CD4-positive, alpha-beta T cell (primary cell): ENCODE measurements around the gene PKP4. TPM values are rescaled to one million over a fixed set of nuclear protein-coding genes. Genes with fewer than 3 reads are reported as not detected.

Source experiments
- ATAC-seq: fragments of 200-7000 bp; cut with Tn5 transposase; one replicate; pipeline ENCODE4 v1.10.0; 2022; ENCODE audit warnings: mild to moderate bottlenecking; ENCODE audit not compliant: poor library complexity
- CTCF ChIA-PET: fragments of 350-600 bp; sonication (Branson Sonifier 250); formaldehyde crosslinking; loops from one replicate; lab custom pipeline; 2021; ENCODE audit warnings: antibody characterized with exemption, inconsistent platforms; lab: Charles Lee
- POLR2A ChIA-PET: fragments of 350-600 bp; sonication (Branson Sonifier 250); formaldehyde crosslinking; loops from one replicate; lab custom pipeline; 2021; ENCODE audit warnings: antibody characterized with exemption, inconsistent platforms; lab: Charles Lee
- DNase-seq, 14 experiments: peaks; one replicate each; pipeline ENCODE4 v3.0.0-alpha.2; 2013 to 2020; ENCODE audit warnings: mixed read lengths in 2 of 14
- H3K27ac ChIP-seq, 2 donors: one replicate each; pipeline versions ENCODE4 v1.5.1 to v1.7.0; 2013; ENCODE audit warnings: low read length in 2 of 2, low read depth in 1 of 2, mild to moderate bottlenecking in 1 of 2
- H3K27me3 ChIP-seq, 2 experiments: 1 replicate in 1 of 2; 2 replicates in 1 of 2; pipeline versions ENCODE4 v1.6.1 to v1.7.0; 2013; ENCODE audit warnings: low read length in 2 of 2, control low read depth in 1 of 2, mild to moderate bottlenecking in 1 of 2, moderate library complexity in 1 of 2; ENCODE audit not compliant: insufficient read depth in 2 of 2, control insufficient read depth in 1 of 2
- H3K36me3 ChIP-seq: one replicate; pipeline ENCODE4 v1.6.1; 2013; ENCODE audit warnings: low read length, control low read depth; ENCODE audit not compliant: insufficient read depth
- H3K4me1 ChIP-seq: one replicate; pipeline ENCODE4 v1.6.1; 2013; ENCODE audit warnings: low read length, control low read depth; ENCODE audit not compliant: insufficient read depth
- H3K4me3 ChIP-seq: one replicate; pipeline ENCODE4 v1.5.1; 2013; ENCODE audit warnings: mild to moderate bottlenecking, low read length, moderate library complexity
- H3K9me3 ChIP-seq, 2 experiments: 1 replicate in 1 of 2; 2 replicates in 1 of 2; pipeline versions ENCODE4 v1.6.1 to v1.7.0; 2013; ENCODE audit warnings: low read length in 2 of 2, mild to moderate bottlenecking in 2 of 2, control low read depth in 1 of 2, moderate library complexity in 1 of 2; ENCODE audit not compliant: control insufficient read depth in 1 of 2, insufficient read depth in 1 of 2
- H3K27ac Mint-ChIP-seq: one replicate; pipeline ENCODE4 v1.8.0; 2020; ENCODE audit warnings: mixed read lengths
- H3K27me3 Mint-ChIP-seq: one replicate; pipeline ENCODE4 v1.8.0; 2021; ENCODE audit warnings: mixed read lengths
- H3K36me3 Mint-ChIP-seq: one replicate; pipeline ENCODE4 v1.8.0; 2021; ENCODE audit warnings: low read depth, mixed read lengths
- H3K4me1 Mint-ChIP-seq: one replicate; pipeline ENCODE4 v1.8.0; 2021; ENCODE audit warnings: low read depth, mixed read lengths
- H3K4me3 Mint-ChIP-seq: one replicate; pipeline ENCODE4 v1.8.0; 2020; ENCODE audit warnings: mild to moderate bottlenecking, mixed read lengths
- H3K9me3 Mint-ChIP-seq: one replicate; pipeline ENCODE4 v1.8.0; 2020; ENCODE audit warnings: mixed read lengths
- CTCF ChIP-seq: fragments of 200-600 bp; IDR thresholded peaks from one replicate; pipeline ENCODE4 v1.8.0; 2022; ENCODE audit warnings: antibody characterized with exemption, mild to moderate bottlenecking
- intact Hi-C, 2 experiments: fragments of 100-400 bp; cut with DNase I in 1 of 2; cut with micrococcal nuclease in 1 of 2; formaldehyde crosslinking; loops; one replicate each; pipeline versions ENCODE4 v1.15.1 to v1.9.0; 2023 to 2025; cut with DNase I, micrococcal nuclease
- total RNA-seq, 174 experiments: library from RNA in 2 of 174; stranded (reverse) in 2 of 174; gene quantifications; one replicate each; pipeline ENCODE4 v1.2.3 and lab custom pipeline; 2021 to 2026

PKP4 gene
- total RNA-seq, 2 experiments from 2014 or later: 10.8 to 14.6 TPM

GRCh38 chr2:158502974-158503373 is 46.2 kb downstream of the PKP4 start:
- Mint-ChIP-seq H3K36me3 (no peaks in the 10 kb centered on the region), H3K27me3 (no peaks in the 10 kb centered on the region), H3K9me3 (no peaks in the 10 kb centered on the region), H3K4me1 (no peaks in the 10 kb centered on the region), H3K27ac (no peak overlapping the region), H3K4me3 (no peak overlapping the region)
- no peaks in the 10 kb centered on the region for H3K36me3 ChIP-seq
- no peak overlapping the region for H3K27ac ChIP-seq
- ChIA-PET CTCF (no interaction called here), POLR2A (no interaction called here)
- no peak for TF ChIP-seq CTCF
- ATAC-seq: no peak
- H3K27me3 ChIP-seq: no peaks in the 10 kb centered on the region
- intact Hi-C loops: no loop called here
- no peak for DNase-seq
- no peaks in the 10 kb centered on the region for H3K4me1 ChIP-seq
- no peaks in the 10 kb centered on the region for H3K9me3 ChIP-seq
- no peak overlapping the region for H3K4me3 ChIP-seq

- no peak overlapping the region for H3K27ac Mint-ChIP-seq
- no peaks in the 10 kb centered on the region for H3K4me1 Mint-ChIP-seq
- intact Hi-C loops: no loop called here
- no peak for TF ChIP-seq CTCF
- no peak overlapping the region for H3K4me3 Mint-ChIP-seq
- H3K27me3 Mint-ChIP-seq: no peaks in the 10 kb centered on the region
- H3K9me3 ChIP-seq: no peaks in the 10 kb centered on the region
- no peaks in the 10 kb centered on the region for H3K36me3 ChIP-seq
- H3K9me3 Mint-ChIP-seq: no peaks in the 10 kb centered on the region
- ChIA-PET CTCF (no interaction called here), POLR2A (no interaction called here)
- ATAC-seq (no peak), DNase-seq (no peak)
- no peaks in the 10 kb centered on the region for H3K36me3 Mint-ChIP-seq
- H3K4me1 ChIP-seq: no peaks in the 10 kb centered on the region
- no peaks in the 10 kb centered on the region for H3K27me3 ChIP-seq
- no peak overlapping the region for H3K4me3 ChIP-seq
- H3K27ac ChIP-seq: no peak overlapping the region
Observed at GRCh38 chr2:158504088-158504487, 47.3 kb downstream of the PKP4 start.

- Mint-ChIP-seq H3K36me3 (no peaks in the 10 kb centered on the region), H3K9me3 (no peaks in the 10 kb centered on the region), H3K4me1 (no peaks in the 10 kb centered on the region), H3K4me3 (no peak overlapping the region), H3K27ac (no peak overlapping the region), H3K27me3 (no peaks in the 10 kb centered on the region)
- H3K9me3 ChIP-seq: no peaks in the 10 kb centered on the region
- H3K4me3 ChIP-seq: no peak overlapping the region
- intact Hi-C loops: no loop called here
- no peak for TF ChIP-seq CTCF
- POLR2A ChIA-PET: interaction anchor here (0.7 kb wide), 1 partner anchor 15 kb away, joined by 3 read pairs; no protein-coding TSS in a partner anchor
- H3K4me1 ChIP-seq: no peaks in the 10 kb centered on the region
- no peaks in the 10 kb centered on the region for H3K36me3 ChIP-seq
- DNase-seq (no peak), ATAC-seq (no peak)
- CTCF ChIA-PET: no interaction called here
- H3K27me3 ChIP-seq: no peaks in the 10 kb centered on the region
- no peak overlapping the region for H3K27ac ChIP-seq
Observed at GRCh38 chr2:158505448-158505934, 48.7 kb downstream of the PKP4 start.
